Activated T-cell treated with anti-CD3 and anti-CD28 coated beads for 4 hours (primary cell): ENCODE measurements around the gene ACKR1.

Source experiments
- DNase-seq: peaks from one replicate; pipeline ENCODE4 v3.0.0-alpha.2; 2020

The ACKR1 gene

GRCh38 chr1:159223004-159223403 is 18.3 kb downstream of the ACKR1 start:
- DNase-seq, result no peak

GRCh38 chr1:159228554-159228953 is 23.9 kb downstream of the ACKR1 start:
- no peak for DNase-seq

GRCh38 chr1:159229260-159229885 is 24.7 kb downstream of the ACKR1 start:
- no peak for DNase-seq

- DNase-seq, result no peak
Observed at GRCh38 chr1:159229896-159230295, 25.2 kb downstream of the ACKR1 start.

GRCh38 chr1:159239551-159240220 is 35.0 kb downstream of the ACKR1 start:
- no peak for DNase-seq

- no peak for DNase-seq
Observed at GRCh38 chr1:159247266-159247665, 42.6 kb downstream of the ACKR1 start.

GRCh38 chr1:159248311-159248710 is 43.6 kb downstream of the ACKR1 start:
- DNase-seq, result no peak

- no peak for DNase-seq
Observed at GRCh38 chr1:159250638-159251216, 46.1 kb downstream of the ACKR1 start.
